Pancreas (tissue), 10 donors: ENCODE data around the gene BLID. TPM values are rescaled to one million over a fixed set of nuclear protein-coding genes. Genes with fewer than 3 reads are reported as not detected.

ENCODE experiments used
- ATAC-seq, 4 donors: fragments of 200-7000 bp; cut with Tn5 transposase; one replicate each; pipeline versions ENCODE4 v1.8.0 to v1.9.1; 2020; ENCODE audit warnings: mild to moderate bottlenecking in 4 of 4, moderate library complexity in 4 of 4
- DNase-seq, 6 donors: peaks; one replicate each; pipeline ENCODE4 v3.0.0-alpha.2; 2020
- FAIRE-seq: peaks from 2 replicates; lab custom pipeline; 2012; peaks lifted over from hg19 to GRCh38; lab: Jason Lieb, UNC
- H3K27ac ChIP-seq, 4 donors: fragments of 200-600 bp; sonication (generic); 1 replicate in 3 of 4; 2 replicates in 1 of 4; pipeline versions ENCODE4 v1.5.0 to v1.8.0; 2020
- H3K27me3 ChIP-seq, 4 donors: fragments of 200-600 bp; one replicate each; pipeline ENCODE4 v1.8.0; 2021
- H3K36me3 ChIP-seq, 3 donors: fragments of 200-600 bp; sonication (generic) in 1 of 3; one replicate each; pipeline versions ENCODE4 v1.5.0 to v1.8.0; 2020 to 2021
- H3K4me1 ChIP-seq, 3 donors: fragments of 200-600 bp; one replicate each; pipeline ENCODE4 v1.8.0; 2021
- H3K4me3 ChIP-seq, 4 donors: fragments of 200-600 bp; sonication (generic) in 2 of 4; one replicate each; pipeline versions ENCODE4 v1.5.0 to v1.8.0; 2020 to 2021
- H3K9me3 ChIP-seq, 4 donors: fragments of 200-600 bp; one replicate each; pipeline ENCODE4 v1.8.0; 2021
- CTCF ChIP-seq, 4 donors: fragments of 200-600 bp; sonication (generic) in 3 of 4; IDR thresholded peaks; one replicate each; pipeline versions ENCODE4 v1.5.0 to v1.8.0; 2021; ENCODE audit warnings: antibody characterized with exemption in 4 of 4
- WGBS, 2 donors: extraction: QIAGEN DNeasy Blood & Tissue Kit; methylation state at CpG; one replicate each; pipeline ENCODE4 v1.1.7; 2013; 5-methylcytosine and 5-hydroxymethylcytosine counted together
- intact Hi-C, 3 donors: fragments of 100-400 bp; cut with DNase I; formaldehyde crosslinking; loops; one replicate each; pipeline versions ENCODE4 v1.11.1 to v1.14.2; 2022
- polyA plus RNA-seq, 2 donors: library from polyadenylated mRNA; stranded (reverse); fragments of 200-250 nt; gene quantifications; one replicate each; pipeline ENCODE4 v1.2.3, GENCODE V29; 2013
- total RNA-seq, 6 donors: library from RNA; stranded (reverse); fragmentation: NEBNext Ultra II Directional in 4 of 6; extraction: Animal tissue kit (Norgen Biotek cat#: 25700) in 4 of 6; gene quantifications; one replicate each; pipeline versions ENCODE4 v1.2.1 to v1.2.4, GENCODE V29; 2021 to 2023
- donor health status: healthy with polysubstance abuse.
- donor health status: DM: no; HTN: no; CAD: no; lungs with moderate emphysema.
- donor health status: DM: no; HTN: no; CAD: no.
- donor health status: control.
- donor health status: control.
- donor health status: Bipolar disorder and iron deficiency.
- donor health status: DM: yes; HTN: yes; CAD: no.
- donor health status: DM: no; HTN: no; CAD: no.
- donor health status: DM: no; HTN: no; CAD: no.
- donor health status: DM: yes; HTN: yes; CAD: no.

Gene BLID
- total and polyA plus RNA-seq, 8 donors: not detected

GRCh38 chr11:122123263-122123929 lies 7.4 kb upstream of the BLID start:
- FAIRE-seq: no peak
- no peaks in the 10 kb centered on the region for H3K4me1 ChIP-seq
- no peak overlapping the region for H3K27ac ChIP-seq
- intact Hi-C loops: no loop called here
- DNase-seq: no peak
- no peak overlapping the region for H3K4me3 ChIP-seq
- H3K9me3 ChIP-seq: no peaks in the 10 kb centered on the region
- TF ChIP-seq CTCF (IDR thresholded peaks at IDR 0.05): no peak
- H3K36me3 ChIP-seq: no peaks in the 10 kb centered on the region
- no peaks in the 10 kb centered on the region for H3K27me3 ChIP-seq
- 73 to 82% methylated on average over 3 of the region's 3 CpGs for WGBS, 2 donors
- ATAC-seq: no peak

- FAIRE-seq: no peak
- TF ChIP-seq CTCF (IDR thresholded peaks at IDR 0.05): no peak
- H3K36me3 ChIP-seq: no peaks in the 10 kb centered on the region
- no peak overlapping the region for H3K4me3 ChIP-seq
- no peak for DNase-seq
- no peak for ATAC-seq
- H3K27ac ChIP-seq: no peak overlapping the region
- no peaks in the 10 kb centered on the region for H3K9me3 ChIP-seq
- H3K27me3 ChIP-seq: no peaks in the 10 kb centered on the region
- H3K4me1 ChIP-seq: no peaks in the 10 kb centered on the region
- WGBS, 2 donors: 38 to 50% methylated on average over 2 of the region's 2 CpGs
- intact Hi-C loops: no loop called here
These were observed 6.2 kb upstream of the BLID start for GRCh38 chr11:122122179-122122578.

GRCh38 chr11:122120096-122120495 lies 4.1 kb upstream of the BLID start:
- H3K4me1 ChIP-seq: no peaks in the 10 kb centered on the region
- H3K27ac ChIP-seq: no peak overlapping the region
- no peak for FAIRE-seq
- intact Hi-C loops: no loop called here
- H3K9me3 ChIP-seq: no peaks in the 10 kb centered on the region
- ATAC-seq: no peak
- 71 to 82% methylated on average over 6 of the region's 6 CpGs for WGBS, 2 donors
- no peak for TF ChIP-seq CTCF (IDR thresholded peaks at IDR 0.05)
- H3K36me3 ChIP-seq: no peaks in the 10 kb centered on the region
- no peak overlapping the region for H3K4me3 ChIP-seq
- no peak for DNase-seq
- no peaks in the 10 kb centered on the region for H3K27me3 ChIP-seq

GRCh38 chr11:122116591-122116990 lies 576 bp upstream of the BLID start:
- no peak for FAIRE-seq
- intact Hi-C loops: no loop called here
- Histone ChIP-seq H3K36me3 (no peaks in the 10 kb centered on the region), H3K9me3 (no peaks in the 10 kb centered on the region), H3K27ac (no peak overlapping the region), H3K4me1 (no peaks in the 10 kb centered on the region), H3K4me3 (no peak overlapping the region), H3K27me3 (no peaks in the 10 kb centered on the region)
- no peak for TF ChIP-seq CTCF (IDR thresholded peaks at IDR 0.05)
- DNase-seq: no peak
- no peak for ATAC-seq

- Histone ChIP-seq H3K9me3 (no peaks in the 10 kb centered on the region), H3K4me1 (no peaks in the 10 kb centered on the region), H3K4me3 (no peak overlapping the region), H3K36me3 (no peaks in the 10 kb centered on the region), H3K27ac (no peak overlapping the region), H3K27me3 (no peaks in the 10 kb centered on the region)
- FAIRE-seq (no peak), DNase-seq (no peak), ATAC-seq (no peak)
- 59 to 69% methylated on average over 2 of the region's 2 CpGs for WGBS, 2 donors
- TF ChIP-seq CTCF (IDR thresholded peaks at IDR 0.05): no peak
- intact Hi-C loops: no loop called here
These were observed 1.0 kb downstream of the BLID start for GRCh38 chr11:122114976-122115375.
